DMS 273 treated with DMSO at 0.1 percent for 48 hours (cell line): Measurements from ENCODE around the gene CDS2.

ENCODE experiments used
- DNase-seq: peaks from one replicate; lab custom pipeline; 2025; lab: John Stamatoyannopoulos, UW

Gene CDS2

GRCh38 chr20:5119435-5120184, 7.2 kb upstream of the CDS2 start, which contains the start of gene PCNA:
Gene PCNA (minus strand): TSS chr20:5119958. CDS start chr20:5119798, 160 bp downstream.
- DNase-seq: peak; percentile 92

DNA sequence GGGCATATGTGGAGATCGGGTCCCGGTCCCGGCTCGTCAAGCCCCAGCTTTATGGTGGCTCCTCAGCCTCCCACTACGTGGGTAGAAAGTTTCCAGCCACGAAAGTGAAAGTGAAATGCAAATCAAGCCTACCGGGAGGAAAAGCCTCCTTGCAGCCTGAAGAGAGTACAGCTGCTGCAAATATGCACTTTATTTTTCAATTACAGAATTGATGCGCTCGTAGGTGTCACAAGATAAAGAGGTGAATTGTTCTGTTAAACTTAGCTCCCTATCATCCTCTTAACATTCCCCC, 6.7 kb upstream of the CDS2 start:
- DNase-seq: no peak

DNA sequence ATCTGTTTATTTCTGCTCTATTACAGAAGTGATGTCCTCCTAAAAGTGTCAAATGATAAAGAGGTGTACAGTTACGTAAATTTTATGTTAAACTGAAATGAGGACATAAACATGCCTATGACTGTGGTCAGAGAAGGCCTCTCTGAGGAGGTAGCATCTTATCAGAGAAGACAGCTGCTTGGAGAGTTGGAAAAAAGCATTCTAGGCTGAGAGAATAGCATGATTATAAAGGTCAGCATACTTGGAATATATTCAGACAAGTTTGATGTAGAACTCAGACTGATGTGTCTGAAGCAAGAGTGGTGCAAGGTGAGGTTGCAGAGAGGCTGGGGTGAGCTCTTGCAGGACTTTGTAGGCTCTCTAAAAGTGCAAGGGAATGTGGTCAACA, 3.9 kb upstream of the CDS2 start:
- no peak for DNase-seq

GRCh38 chr20:5127204-5127858, 523 bp downstream of the CDS2 start:
- DNase-seq: no peak

GRCh38 chr20:5127859-5128424, 1.1 kb downstream of the CDS2 start:
- DNase-seq: no peak

GRCh38 chr20:5128886-5129285, 2.1 kb downstream of the CDS2 start:
- no peak for DNase-seq

DNA sequence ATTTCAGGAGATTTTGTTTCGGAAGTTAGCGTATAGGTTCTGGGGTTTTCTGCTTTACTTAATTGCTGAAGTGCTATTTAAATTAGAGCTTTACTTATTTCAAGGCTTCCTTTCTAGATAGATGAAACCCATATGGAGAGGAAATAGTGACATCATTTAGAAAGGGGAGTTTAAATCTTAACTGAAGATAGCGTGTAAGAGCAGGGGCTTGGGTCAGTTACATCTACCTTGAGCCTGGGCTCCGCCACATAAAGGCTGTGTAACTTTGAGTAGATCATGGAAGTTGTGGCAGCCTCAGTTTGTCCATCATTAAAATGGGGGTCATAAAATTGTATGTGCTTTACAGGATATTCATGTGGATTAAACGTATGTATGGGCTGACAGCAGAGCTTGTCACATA, 4.7 kb downstream of the CDS2 start:
- no peak for DNase-seq

DNA sequence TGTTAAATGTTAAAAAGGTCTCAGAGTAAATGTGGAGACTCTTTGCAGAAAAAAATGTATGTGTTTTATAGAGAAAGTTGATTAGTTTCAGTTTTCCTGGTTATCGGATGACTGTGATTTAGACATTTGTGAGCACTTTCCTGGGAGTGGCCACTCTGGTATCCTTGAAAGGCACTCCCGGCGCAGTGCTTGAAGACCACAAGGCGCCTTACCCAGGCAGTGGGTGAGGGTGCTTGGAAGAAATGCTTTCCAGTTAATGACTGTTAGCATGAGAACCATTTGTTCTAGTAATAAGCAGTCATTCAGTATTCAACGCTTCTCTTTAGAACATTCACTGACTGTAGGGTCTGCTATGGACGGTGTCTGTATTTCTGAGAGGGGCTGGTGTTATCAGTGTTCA, 7.2 kb downstream of the CDS2 start:
- DNase-seq: no peak

DNA sequence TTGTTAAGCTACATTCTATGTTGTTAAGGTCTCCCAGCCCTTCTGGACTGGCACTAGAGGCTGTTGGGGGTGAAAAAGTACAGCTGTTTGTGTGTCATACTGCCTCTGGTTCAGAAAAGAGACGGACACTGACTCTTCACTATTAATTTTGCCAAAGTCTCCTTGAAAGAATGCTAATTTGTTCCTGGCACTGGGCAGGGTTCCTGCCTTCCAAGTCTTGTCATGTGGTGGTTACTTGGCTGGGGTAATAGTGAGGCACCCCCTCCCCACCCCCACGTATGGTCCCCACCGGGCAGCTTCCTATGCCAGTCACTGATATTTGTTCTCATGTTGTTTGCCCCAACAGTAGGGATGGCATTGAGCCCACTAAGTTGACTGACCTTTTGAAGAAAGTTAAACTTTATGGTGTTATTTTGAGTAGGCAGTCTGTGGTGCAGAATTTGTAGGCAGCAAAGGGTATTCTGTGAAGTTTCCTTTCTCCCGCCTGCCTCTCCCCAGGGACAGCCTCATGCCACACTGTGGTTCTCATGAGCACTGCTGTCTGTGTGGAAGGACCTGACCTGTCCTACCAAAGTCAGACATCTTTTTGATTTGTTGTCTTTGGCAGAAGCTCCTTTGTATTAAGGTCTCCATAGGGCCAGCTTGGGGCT, 8.7 kb downstream of the CDS2 start:
- DNase-seq: no peak

DNA sequence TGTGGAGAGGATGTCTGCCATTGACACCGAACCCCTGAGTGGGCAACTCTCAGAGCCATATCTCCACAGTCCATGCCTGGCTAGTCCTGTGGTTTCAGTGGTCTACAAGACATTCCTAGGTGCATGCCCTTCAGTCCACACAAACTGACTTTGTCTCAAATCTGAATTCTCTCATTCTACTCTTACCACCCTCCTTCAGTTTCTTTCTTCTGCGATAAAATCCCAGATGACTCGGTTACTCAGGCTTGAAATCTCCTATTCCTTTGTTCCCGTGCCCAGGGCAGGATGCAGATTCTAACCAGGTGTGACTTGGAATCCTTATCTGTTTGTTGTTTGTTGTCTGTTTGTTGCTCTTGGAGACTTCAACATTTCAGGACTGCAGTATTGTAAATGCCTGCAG, 9.3 kb downstream of the CDS2 start:
- no peak for DNase-seq

GRCh38 chr20:5140195-5140594, 13.4 kb downstream of the CDS2 start:
- DNase-seq: no peak

- DNase-seq: no peak
Measured at GRCh38 chr20:5141615-5142014, 14.8 kb downstream of the CDS2 start.

- no peak for DNase-seq
Measured at GRCh38 chr20:5143851-5144250, 17.0 kb downstream of the CDS2 start.

DNA sequence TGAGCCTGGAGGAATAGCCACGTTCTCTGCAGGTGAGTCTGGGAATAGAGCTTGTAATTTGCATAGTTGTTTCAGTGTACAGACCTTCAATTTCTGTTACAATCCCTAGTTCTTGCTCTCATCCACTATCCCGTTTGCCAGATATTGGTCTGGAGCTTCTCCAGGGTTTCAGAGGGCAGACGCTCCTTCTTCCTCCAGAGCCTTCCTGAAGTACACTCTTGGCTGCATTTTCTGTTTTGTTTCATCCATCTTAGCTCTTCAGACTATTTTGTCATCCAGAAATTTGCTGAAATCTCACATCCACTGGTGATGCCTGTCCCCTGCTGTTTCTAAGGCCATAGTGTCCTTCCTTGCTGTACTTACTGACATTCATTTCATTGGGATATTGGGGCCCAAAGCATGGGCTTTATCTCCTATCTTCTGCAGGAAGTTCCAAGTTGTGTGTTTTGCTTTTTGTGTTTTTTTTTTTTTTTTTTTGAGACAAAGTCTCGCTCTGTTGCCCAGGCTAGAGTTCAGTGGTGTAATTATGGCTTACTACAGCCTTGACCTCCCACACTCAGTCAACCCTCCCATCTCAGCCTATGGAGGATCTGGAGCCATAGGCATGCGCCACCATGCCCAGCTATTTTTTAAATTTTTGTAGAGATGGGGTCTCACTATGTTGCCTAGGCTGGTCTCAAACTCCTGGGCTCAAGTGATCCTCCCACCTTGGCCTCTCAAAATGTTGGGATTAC, 18.7 kb downstream of the CDS2 start:
- DNase-seq: no peak

- DNase-seq: no peak
Measured at GRCh38 chr20:5146099-5146668, 19.4 kb downstream of the CDS2 start.

DNA sequence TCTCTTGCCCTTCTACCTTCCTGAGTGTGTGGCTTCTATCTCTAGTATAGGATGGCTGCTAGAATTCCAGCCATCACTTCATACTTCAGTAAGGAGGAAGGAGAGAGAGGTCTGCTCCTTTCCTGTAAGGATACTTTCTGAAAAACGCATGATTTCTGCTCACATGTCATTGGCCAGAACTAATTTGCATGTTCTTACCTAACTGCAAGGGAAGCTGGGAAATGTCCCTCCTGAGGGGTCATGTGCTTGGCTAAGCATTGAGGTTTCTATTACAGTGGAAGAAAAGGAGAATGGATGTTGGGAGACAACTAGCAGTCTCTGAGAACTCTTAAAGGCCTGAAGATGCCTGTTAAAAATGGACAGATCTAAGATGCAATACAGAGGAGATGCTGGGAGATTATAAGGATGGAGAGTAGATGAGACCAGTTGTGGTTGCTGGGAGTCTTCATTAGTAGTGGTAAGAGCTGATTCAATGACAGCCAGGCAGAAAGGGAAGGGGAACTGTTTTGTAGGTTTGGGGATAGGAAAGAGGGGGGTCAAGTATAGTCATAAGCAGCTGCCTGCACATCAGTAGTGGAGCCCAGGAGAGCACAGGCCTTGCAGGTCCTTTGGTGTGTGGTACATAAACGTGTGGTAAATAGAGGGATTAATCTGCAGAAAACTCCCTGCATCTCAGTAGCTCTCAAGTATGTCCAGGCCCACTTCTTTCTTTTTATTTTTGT, 20.2 kb downstream of the CDS2 start:
- DNase-seq: no peak

- no peak for DNase-seq
Measured at GRCh38 chr20:5148581-5148980, 21.8 kb downstream of the CDS2 start.

GRCh38 chr20:5149892-5150225, 23.1 kb downstream of the CDS2 start:
- no peak for DNase-seq

DNA sequence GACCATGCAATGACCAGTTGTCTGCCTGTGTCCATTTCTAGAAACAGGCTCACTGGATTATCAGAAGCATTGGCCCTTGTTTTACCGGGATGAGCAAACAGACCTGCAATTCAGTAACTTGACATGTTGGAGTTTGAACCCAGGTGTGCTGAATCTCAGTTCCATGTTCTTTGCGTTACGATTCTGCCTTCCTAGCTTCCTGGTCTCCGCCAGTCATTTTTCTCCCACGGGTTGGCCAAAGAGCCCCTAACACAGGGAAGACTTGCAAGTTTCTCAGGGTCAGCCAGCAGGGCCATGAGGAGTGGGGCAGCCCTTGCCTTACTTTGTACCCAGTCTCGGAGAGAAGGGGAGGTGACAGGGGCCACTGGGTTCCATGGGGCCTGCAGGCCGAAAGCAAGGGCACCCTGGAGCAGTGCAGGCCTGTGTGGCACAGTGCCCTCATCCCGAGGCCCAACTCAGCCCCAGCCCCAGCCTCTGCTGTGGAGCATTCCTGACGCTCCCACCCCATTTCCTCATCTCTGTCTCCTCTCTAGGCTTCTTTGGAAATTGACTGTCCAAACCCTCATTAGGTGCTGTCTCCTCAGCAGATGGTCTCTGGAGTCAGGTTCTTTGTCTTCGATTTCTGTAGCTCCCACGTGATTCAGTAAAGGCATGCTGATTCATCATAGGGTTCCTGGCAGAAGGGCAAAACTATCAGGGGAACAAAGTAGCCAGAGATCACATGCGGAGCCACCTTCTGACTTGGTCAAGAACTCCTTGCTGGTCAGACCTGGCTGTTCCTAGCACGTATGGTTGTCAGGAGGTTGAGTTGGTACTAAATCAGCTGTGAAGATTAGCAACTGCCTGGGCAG, 23.6 kb downstream of the CDS2 start:
- DNase-seq: no peak

DNA sequence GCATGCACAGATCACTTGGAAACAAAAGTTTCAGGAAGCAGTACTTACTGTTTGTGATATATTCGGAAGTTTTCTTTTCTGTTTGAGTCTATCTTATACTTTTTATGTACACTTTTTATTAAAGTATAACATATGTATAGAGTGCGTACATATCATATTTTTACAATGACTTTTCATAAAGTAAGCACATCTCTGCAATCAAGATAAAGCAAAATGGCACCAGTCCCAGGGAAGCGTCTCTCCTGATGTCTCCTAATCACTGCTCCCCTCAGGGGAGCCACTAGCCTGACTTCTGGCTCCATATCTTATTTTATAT, 26.3 kb downstream of the CDS2 start:
- DNase-seq: no peak
